ENCODE data around the gene HOXD13.
A peak's percentile ranks its signal among the peaks of the same experiment; 100 is the strongest.

Gene HOXD13

GRCh38 chr2:176106581-176107539 is 14.3 kb downstream of the HOXD13 start, which contains the start of gene HOXD11:
Gene HOXD11 (plus strand): TSS chr2:176107280. CDS start chr2:176107356, 76 bp downstream.
- DNase-seq = no peak

GRCh38 chr2:176107731-176108181 is 15.2 kb downstream of the HOXD13 start:
- no peak for DNase-seq

GRCh38 chr2:176109192-176109901 is 16.8 kb downstream of the HOXD13 start:
- no peak for DNase-seq

DNA sequence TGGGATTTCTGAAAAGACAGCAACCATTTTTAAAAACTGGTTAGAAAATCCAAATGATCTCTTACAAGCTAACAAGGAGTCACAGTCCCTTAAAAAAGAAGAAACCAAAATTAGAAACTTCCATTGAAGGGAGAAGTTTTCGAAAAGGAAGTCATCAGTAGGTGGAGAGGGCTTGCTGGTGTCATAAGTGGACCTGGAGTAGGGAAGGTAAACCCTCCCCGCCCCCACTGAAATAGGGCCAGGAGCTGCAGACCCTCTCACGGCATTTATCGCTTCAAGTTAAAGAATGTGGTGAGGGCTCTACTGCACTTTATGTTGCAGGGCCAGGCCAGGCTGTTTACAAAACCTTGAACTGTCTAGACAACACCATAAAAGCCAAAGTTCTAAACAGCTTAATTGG is 17.4 kb downstream of the HOXD13 start:
- DNase-seq = no peak

GRCh38 chr2:176110415-176111308 is 18.1 kb downstream of the HOXD13 start:
- no peak for DNase-seq

DNA sequence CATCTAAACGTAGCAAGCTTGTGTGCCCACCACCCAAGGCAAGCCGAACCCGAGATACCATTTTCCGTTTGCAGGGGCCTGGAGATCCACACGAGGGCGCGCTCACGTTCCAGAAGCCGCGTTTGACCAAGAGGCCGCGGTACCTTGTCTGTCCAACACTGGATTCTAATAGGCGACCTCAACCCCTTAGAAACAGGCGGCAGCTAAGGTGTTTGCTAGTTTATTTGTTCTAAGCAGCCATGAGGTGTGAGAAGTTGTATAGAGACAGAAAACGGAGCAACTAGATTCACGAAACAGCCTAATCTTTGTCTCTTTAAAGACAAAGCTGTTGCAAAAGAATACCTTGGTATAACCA is 18.8 kb downstream of the HOXD13 start:
- DNase-seq = peak; percentile 56

DNA sequence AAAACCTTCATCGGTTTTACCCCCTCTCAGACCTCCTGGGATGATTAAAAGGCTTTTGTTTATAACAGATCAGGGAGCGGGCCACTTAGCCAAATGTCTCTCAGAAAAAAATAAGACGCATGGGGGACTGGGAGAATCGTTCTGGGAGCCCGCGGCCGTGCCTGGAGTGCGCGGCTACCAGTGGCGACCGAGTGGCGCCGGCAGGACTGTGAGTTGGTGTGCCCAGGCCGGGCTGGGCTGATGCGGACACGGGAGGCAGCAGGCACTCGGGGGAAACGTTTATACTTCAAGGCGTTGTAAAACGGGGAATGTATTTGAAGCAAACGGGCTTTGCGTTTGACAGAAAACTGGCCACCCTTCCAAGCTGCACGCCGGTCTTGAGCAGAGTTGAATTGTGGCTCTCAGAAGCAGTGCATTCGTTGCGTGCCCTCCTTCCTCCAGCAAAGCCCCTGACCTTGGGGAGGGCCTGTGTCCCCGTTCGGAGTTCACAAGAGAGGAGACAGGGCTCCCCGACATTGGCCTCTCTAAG is 19.4 kb downstream of the HOXD13 start:
- DNase-seq = no peak

DNA sequence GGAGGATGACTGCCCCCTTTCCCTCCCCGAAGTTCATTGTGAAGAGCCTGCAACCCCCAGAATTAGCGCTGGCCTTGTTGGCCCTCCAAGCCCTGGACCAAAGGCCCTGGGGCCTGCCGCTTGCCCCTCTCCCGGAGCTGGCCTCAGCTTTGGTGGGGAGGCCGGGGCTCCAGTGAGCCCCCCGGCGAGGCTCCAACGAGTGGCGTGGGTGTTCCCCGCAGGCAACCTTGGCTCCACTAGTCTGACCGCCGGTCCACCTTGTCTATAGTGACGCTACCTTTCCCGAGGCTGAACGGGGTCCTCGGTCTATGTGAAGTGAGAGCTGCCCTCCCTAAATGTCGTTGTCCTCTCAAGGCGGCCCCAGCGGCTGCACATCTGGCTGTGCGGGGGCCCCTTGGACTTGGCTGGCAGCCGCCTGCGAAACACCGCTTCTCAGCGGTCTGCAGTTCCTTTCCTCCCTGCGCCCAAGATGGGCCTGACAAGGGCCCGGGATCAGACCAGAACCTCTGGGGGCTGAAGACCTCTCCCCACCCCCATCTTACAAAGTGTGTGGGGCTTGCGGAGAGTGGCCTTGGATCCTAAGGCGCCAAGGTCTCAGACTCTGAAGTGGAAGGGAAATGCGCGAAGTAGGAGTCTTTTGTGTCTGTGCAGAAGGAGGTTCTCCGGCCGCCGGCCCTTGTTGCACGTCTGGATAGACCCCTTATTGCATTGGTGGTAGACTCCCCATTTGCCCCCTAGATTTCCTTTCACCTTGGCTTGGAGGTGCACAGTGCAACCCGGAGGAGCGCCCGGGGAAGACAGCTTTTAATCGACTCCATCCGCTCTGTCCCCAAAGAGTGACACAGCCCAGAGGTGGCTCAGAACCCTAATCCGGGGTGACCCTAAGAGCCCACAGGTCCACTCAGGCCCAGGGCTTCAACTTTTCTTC is 20.1 kb downstream of the HOXD13 start:
- DNase-seq = no peak

- DNase-seq = no peak
These were observed 21.8 kb downstream of the HOXD13 start for GRCh38 chr2:176114120-176114929.

DNA sequence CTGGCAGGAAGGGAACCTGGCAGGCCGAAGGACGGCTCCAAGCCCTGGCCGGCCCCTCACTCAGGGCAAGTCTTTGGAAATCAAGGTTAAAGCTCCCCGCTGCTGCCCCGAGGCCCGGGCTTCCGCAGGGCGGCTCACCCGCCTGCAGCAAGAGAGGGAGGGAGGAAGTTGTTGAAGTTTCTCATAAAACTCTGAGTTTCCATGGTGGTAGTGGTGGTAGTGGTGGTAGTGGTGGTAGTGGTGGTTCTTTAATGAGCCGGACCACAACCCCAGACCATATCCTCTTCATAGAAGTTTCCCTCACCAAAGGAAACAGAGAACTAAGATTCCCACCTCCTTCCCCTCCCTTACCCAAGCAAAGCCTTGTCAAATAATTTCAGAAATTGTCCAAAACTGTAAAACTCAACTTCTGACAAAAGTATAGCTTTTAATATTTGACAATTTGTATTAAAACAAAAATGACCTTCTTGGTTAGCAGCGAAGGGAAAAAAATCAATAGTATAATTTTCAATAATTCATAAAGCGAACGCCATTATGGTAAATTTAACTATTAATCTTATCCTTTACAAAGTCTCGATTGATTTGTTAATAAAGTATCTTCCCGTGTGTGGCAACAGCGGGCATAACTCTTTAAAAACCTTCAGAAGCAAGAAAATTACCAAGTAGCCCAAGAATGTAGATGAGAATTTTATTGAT is 22.6 kb downstream of the HOXD13 start:
- DNase-seq = no peak

GRCh38 chr2:176115883-176116813 is 23.6 kb downstream of the HOXD13 start, which contains the start of gene HOXD10:
Gene HOXD10 (plus strand): TSS chr2:176116778. CDS start chr2:176116834, 56 bp downstream.
- no peak for DNase-seq

- DNase-seq = no peak
These were observed 24.8 kb downstream of the HOXD13 start for GRCh38 chr2:176117162-176117822.

GRCh38 chr2:176117823-176118371 is 25.4 kb downstream of the HOXD13 start:
- no peak for DNase-seq

- DNase-seq = no peak
These were observed 26.2 kb downstream of the HOXD13 start for GRCh38 chr2:176118601-176119339.

DNA sequence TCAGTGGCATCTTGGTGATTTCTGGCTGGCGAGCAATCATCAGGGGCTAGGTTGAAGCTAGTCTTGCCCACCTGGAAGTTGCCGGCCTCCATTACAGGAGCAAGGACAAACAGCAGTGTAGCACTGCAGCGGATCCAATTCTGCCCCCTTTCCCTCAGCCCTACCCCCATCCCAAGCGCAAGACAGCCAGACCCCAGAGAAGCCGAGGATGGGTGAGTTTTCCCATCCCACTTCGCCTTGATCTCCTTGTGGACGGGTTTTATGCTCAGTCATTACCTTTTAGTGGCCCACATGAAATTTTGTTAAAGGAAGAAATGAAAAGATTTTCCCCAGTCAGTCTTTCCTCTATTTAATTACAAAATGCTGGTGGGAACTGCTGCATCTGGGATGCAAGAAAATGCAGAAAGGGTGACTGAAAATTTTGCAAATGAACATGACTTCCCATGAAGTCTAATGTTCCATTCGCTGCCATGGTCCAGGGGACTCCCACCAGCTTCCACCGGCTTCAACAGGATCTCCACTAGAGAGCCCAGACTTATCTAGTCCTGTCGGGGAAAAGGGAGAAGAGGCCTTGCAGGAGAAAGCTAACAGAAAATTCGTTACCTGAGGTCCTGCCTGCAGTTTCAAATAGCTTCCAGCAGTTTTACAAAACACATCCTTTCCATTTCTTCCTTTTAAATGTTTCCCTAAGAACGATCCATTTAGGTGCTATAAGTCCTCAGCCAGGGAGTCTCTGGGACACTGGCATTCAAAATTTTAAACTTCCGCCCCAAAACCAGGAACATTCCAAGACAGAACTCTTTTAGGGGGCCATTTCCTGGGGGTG is 28.1 kb downstream of the HOXD13 start:
- no peak for DNase-seq

Data from stimulated activated CD8-positive, alpha-beta memory T cell treated with anti-CD3 and anti-CD28 coated beads, Interleukin-4, amount 100 ng/mL, for 48 hours (primary cell).